Heart right ventricle (tissue), 16 donors: ENCODE results near the gene DENND6A. TPM values are rescaled to one million over a fixed set of nuclear protein-coding genes. Genes with fewer than 3 reads are reported as not detected.
"Not testable (repeated sequence)": the region's sequence is repeated elsewhere in the genome, so short reads cannot be mapped to it uniquely, and the experiment has no call there.

Experiments
- ATAC-seq, 8 donors: fragments of 200-7000 bp; cut with Tn5 transposase; one replicate each; pipeline ENCODE4 v1.9.1; 2020; ENCODE audit warnings: mild to moderate bottlenecking in 8 of 8, moderate library complexity in 8 of 8, moderate number of reproducible peaks in 1 of 8
- DNase-seq, 2 donors: peaks; one replicate each; pipeline ENCODE4 v3.0.0-alpha.2; 2020
- H3K27ac ChIP-seq, 10 donors: fragments of 200-600 bp; sonication (generic) in 2 of 10; one replicate each; pipeline versions ENCODE4 v1.5.0 to v1.8.0; 2020 to 2022; ENCODE audit warnings: mild to moderate bottlenecking in 3 of 10
- H3K27me3 ChIP-seq, 7 donors: fragments of 200-600 bp; one replicate each; pipeline ENCODE4 v1.8.0; 2021 to 2022; ENCODE audit warnings: mild to moderate bottlenecking in 2 of 7
- H3K36me3 ChIP-seq, 9 donors: fragments of 200-600 bp; sonication (generic) in 1 of 9; one replicate each; pipeline versions ENCODE4 v1.5.0 to v1.8.0; 2020 to 2022; ENCODE audit warnings: mild to moderate bottlenecking in 2 of 9
- H3K4me1 ChIP-seq, 9 donors: fragments of 200-600 bp; sonication (generic) in 1 of 9; one replicate each; pipeline versions ENCODE4 v1.5.0 to v1.8.0; 2020 to 2022; ENCODE audit warnings: mild to moderate bottlenecking in 4 of 9
- H3K4me3 ChIP-seq, 10 donors: fragments of 200-600 bp; sonication (generic) in 2 of 10; one replicate each; pipeline versions ENCODE4 v1.5.0 to v1.8.0; 2020 to 2022; ENCODE audit warnings: mild to moderate bottlenecking in 7 of 10, moderate library complexity in 2 of 10
- H3K9me3 ChIP-seq, 11 donors: fragments of 200-600 bp in 10 of 11; sonication (generic) in 2 of 11; one replicate each; pipeline versions ENCODE4 v1.5.0 to v1.8.0; 2013 to 2022; ENCODE audit warnings: mild to moderate bottlenecking in 2 of 11, control low read depth in 1 of 11, moderate library complexity in 1 of 11
- WGBS, 2 donors: extraction: QIAGEN DNeasy Blood & Tissue Kit; methylation state at CpG; one replicate each; pipeline ENCODE4 v1.1.7; 2013; ENCODE audit warnings: inconsistent platforms in 1 of 2; 5-methylcytosine and 5-hydroxymethylcytosine counted together
- intact Hi-C, 10 donors: fragments of 100-400 bp; cut with DNase I; formaldehyde crosslinking; loops; one replicate each; pipeline versions ENCODE4 v1.11.1 to v1.14.2; 2022
- polyA plus RNA-seq, 2 donors: library from polyadenylated mRNA; stranded (reverse); fragments of 200-250 nt; gene quantifications; one replicate each; pipeline ENCODE4 v1.2.3, GENCODE V29; 2013
- total RNA-seq, 10 donors: library from RNA; stranded (reverse); fragmentation: NEBNext Ultra II Directional in 3 of 10; extraction: Animal tissue kit (Norgen Biotek cat#: 25700) in 3 of 10; gene quantifications; one replicate each; pipeline versions ENCODE4 v1.2.1 to v1.2.4, GENCODE V29; 2021 to 2023
- TF ChIP-seq, protein P1 (sequence below), 9 donors: fragments of 200-600 bp; sonication (generic) in 2 of 9; IDR thresholded peaks; one replicate each; pipeline versions ENCODE4 v1.5.0 to v1.8.0; 2021 to 2022; ENCODE audit warnings: antibody characterized with exemption in 9 of 9, mild to moderate bottlenecking in 5 of 9, moderate library complexity in 1 of 9
- donor health status: Arrhythmogenic right ventricular cardiomyopathy.
- donor health status: ischemic (EF 13 %, LVEDD 7.1; RV severe dilation, severe dysfunction).
- donor health status: healthy with polysubstance abuse.
- donor health status: DM: no; HTN: yes; CAD: no.
- donor health status: DM: no; HTN: no; CAD: no.
- donor health status: ischemic (EF 25% LVEDD 6.9; RV normal size, moderate dysfunction).
- donor health status: ischemic (EF 25% LVEDD 5.7; RV mildly dilated, moderate dysfunction).
- donor health status: healthy.
- donor health status: DM: yes; HTN: yes; CAD: no.
- donor health status: Ischemic cardiomyopathy.
- donor health status: ischemic (EF 35%, LVEDD 5.7; RV mildly dilated, moderate dysfunction).
- donor health status: nonischemic (EF 11% LVEDD 7.7; RV severe dilation, severe dysfunction).
- donor health status: DM: yes; HTN: yes; CAD: no.
- donor health status: PGD.
- donor health status: ischemic (EF 29% LVEDD 5.4; RV normal size, mild dysfunction).
- donor health status: nonischemic (EF 23%, LVEDD 6.1; RV moderate dilation, normal function).

DENND6A gene
- total and polyA plus RNA-seq, 12 donors, result 4.3 to 28.9 (median 18.8) TPM

DNA sequence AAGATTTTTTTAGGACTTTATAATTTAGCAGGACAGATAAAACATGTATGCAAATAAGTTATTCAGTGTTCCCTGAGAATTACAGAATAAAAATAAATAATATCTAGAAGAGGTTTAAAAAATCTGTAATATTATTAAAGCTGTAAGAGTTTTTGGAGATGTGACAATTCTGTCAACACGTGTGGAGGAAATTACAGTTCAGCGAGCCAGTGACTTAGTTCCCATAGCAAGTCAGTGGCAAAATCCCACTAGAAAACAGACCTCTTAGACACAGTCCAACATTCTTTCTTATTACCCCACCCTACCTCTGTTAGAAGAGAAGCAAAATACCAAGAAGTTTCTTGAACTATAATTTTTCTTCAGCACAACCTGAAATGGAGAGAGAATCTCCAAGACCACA, 16.2 kb upstream of the DENND6A start:
- TF ChIP-seq, protein P1, sequence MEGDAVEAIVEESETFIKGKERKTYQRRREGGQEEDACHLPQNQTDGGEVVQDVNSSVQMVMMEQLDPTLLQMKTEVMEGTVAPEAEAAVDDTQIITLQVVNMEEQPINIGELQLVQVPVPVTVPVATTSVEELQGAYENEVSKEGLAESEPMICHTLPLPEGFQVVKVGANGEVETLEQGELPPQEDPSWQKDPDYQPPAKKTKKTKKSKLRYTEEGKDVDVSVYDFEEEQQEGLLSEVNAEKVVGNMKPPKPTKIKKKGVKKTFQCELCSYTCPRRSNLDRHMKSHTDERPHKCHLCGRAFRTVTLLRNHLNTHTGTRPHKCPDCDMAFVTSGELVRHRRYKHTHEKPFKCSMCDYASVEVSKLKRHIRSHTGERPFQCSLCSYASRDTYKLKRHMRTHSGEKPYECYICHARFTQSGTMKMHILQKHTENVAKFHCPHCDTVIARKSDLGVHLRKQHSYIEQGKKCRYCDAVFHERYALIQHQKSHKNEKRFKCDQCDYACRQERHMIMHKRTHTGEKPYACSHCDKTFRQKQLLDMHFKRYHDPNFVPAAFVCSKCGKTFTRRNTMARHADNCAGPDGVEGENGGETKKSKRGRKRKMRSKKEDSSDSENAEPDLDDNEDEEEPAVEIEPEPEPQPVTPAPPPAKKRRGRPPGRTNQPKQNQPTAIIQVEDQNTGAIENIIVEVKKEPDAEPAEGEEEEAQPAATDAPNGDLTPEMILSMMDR (IDR thresholded peaks at IDR 0.05), result no peak
- WGBS, 2 donors, result 20 to 45% methylated on average over 2 of the region's 2 CpGs
- no peak overlapping the region for H3K4me3 ChIP-seq
- H3K9me3 ChIP-seq, result no peaks in the 10 kb centered on the region
- no peaks in the 10 kb centered on the region for H3K36me3 ChIP-seq
- H3K4me1 ChIP-seq, result peaks cover 0 to 8% (median 0%) of the 10 kb centered on the region in 9 donors
- no peak overlapping the region for H3K27ac ChIP-seq
- ATAC-seq (no peak), DNase-seq (no peak)
- no peaks in the 10 kb centered on the region for H3K27me3 ChIP-seq
- intact Hi-C loops, result no loop called here

DNA sequence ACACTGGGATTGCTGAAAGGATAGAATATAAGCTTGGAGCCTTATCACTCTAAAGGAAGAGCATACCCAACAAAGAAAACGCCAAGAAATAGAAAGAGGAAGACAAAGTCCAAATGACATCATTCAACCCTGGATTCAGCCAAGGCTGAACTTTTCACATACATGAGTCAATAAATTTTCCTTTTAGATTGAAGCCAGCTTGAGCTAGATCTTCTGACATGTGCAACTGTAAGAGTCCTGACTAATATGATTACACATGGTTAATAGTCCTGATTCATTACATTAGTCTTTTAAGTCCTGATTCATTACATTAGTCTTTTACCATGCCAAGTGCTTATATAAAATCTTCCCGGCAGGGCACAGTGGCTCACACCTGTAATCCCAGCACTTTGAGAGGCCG, 13.6 kb upstream of the DENND6A start:
- no peaks in the 10 kb centered on the region for H3K36me3 ChIP-seq
- no peaks in the 10 kb centered on the region for H3K27me3 ChIP-seq
- intact Hi-C loops, result no loop called here
- no peak overlapping the region for H3K27ac ChIP-seq
- TF ChIP-seq, protein P1 (IDR thresholded peaks at IDR 0.05), result no peak
- DNase-seq, result no peak
- no peak for ATAC-seq
- peaks cover 0 to 8% (median 0%) of the 10 kb centered on the region in 9 donors for H3K4me1 ChIP-seq
- H3K4me3 ChIP-seq, result no peak overlapping the region
- H3K9me3 ChIP-seq, result no peaks in the 10 kb centered on the region
- 74 to 81% methylated on average over 3 of the region's 3 CpGs for WGBS, 2 donors

DNA sequence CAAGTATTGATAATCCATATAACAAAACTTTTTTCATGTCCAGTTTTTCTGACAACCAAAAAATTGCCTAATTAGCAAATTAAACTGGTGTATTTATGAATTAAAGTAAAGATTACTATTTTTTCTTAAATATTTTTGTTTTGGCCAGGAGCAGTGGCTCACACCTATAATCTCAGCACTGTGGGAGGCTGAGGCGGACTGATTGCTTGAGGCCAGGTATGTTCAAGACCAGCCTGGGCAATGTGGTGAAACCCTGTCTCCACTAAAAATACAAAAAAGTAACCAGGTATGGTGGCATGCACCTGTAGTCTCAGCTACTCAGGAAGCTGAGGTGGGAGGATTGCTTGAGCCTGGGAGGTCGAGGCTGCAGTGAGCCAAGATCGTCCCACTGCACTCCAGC, 12.5 kb upstream of the DENND6A start:
- WGBS, 2 donors, result 87 to 93% methylated on average over 3 of the region's 3 CpGs
- H3K36me3 ChIP-seq, H3K9me3 ChIP-seq, ATAC-seq, H3K27me3 ChIP-seq, intact Hi-C loops, H3K27ac ChIP-seq, H3K4me1 ChIP-seq, DNase-seq, H3K4me3 ChIP-seq: not testable (repeated sequence)

DNA sequence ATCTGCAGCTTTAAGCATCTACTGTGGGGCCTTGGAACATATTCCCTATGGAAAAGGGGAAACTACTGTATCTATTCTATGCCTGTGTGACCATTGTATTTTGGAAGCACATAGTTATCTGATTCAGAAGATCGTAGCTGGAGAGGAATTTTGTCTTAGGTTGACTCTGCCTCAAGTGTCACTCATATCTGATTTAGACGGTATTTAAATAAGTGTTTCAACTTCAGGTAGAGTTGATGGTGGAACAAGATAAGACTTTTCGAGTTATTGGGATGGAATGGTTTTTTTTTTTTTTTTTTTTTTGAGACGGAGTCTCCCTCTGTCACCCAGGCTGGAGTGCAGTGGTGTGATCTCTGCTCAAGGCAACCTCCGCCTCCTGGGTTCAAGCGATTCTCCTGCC, 8.9 kb upstream of the DENND6A start:
- H3K4me1 ChIP-seq, result peaks cover 0 to 2% (median 0%) of the 10 kb centered on the region in 9 donors
- DNase-seq (no peak), ATAC-seq (no peak)
- H3K36me3 ChIP-seq, result no peaks in the 10 kb centered on the region
- H3K27me3 ChIP-seq, result no peaks in the 10 kb centered on the region
- TF ChIP-seq, protein P1 (IDR thresholded peaks at IDR 0.05), result no peak
- no peak overlapping the region for H3K4me3 ChIP-seq
- WGBS, 2 donors, result 90 to 93% methylated on average over 6 of the region's 6 CpGs
- no peak overlapping the region for H3K27ac ChIP-seq
- intact Hi-C loops, result no loop called here
- H3K9me3 ChIP-seq, result no peaks in the 10 kb centered on the region

DNA sequence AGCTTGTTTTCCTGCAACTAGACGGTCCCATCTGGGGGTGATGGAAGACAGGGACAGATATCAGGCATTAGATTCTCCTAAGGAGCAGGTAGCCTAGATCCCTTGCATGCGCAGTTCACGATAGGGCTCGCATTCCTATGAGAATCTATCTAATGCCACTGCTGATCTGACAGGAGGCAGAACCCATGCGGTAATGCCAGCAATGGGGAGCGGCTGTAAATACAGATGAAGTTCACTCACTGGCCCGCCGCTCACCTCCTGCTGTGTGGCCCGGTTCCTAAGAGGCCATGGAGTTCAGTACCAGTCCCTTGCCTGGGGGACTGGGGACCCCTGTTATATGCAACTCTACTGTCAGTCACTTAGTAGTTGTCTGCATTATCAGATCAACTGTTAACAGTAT, 7.9 kb upstream of the DENND6A start:
- TF ChIP-seq, protein P1 (IDR thresholded peaks at IDR 0.05), result no peak
- no peaks in the 10 kb centered on the region for H3K9me3 ChIP-seq
- ATAC-seq, result no peak
- no peaks in the 10 kb centered on the region for H3K36me3 ChIP-seq
- 84 to 86% methylated on average over 9 of the region's 9 CpGs for WGBS, 2 donors
- intact Hi-C loops, result no loop called here
- no peak for DNase-seq
- H3K27ac ChIP-seq, result no peak overlapping the region
- H3K4me3 ChIP-seq, result no peak overlapping the region
- no peaks in the 10 kb centered on the region for H3K27me3 ChIP-seq
- peaks cover 0 to 2% (median 0%) of the 10 kb centered on the region in 9 donors for H3K4me1 ChIP-seq
